Measurements from ENCODE around the gene CARHSP1.

GRCh38 chr16:8912793-8913192, 44.0 kb upstream of the CARHSP1 start:
- TF ChIP-seq CTCF (IDR thresholded peaks at IDR 0.05) (no peak), ZFX (IDR thresholded peaks at IDR 0.05; ENCODE audit: borderline replicate concordance) (no peak)
